ENCODE results near the gene FOXQ1.

DNA sequence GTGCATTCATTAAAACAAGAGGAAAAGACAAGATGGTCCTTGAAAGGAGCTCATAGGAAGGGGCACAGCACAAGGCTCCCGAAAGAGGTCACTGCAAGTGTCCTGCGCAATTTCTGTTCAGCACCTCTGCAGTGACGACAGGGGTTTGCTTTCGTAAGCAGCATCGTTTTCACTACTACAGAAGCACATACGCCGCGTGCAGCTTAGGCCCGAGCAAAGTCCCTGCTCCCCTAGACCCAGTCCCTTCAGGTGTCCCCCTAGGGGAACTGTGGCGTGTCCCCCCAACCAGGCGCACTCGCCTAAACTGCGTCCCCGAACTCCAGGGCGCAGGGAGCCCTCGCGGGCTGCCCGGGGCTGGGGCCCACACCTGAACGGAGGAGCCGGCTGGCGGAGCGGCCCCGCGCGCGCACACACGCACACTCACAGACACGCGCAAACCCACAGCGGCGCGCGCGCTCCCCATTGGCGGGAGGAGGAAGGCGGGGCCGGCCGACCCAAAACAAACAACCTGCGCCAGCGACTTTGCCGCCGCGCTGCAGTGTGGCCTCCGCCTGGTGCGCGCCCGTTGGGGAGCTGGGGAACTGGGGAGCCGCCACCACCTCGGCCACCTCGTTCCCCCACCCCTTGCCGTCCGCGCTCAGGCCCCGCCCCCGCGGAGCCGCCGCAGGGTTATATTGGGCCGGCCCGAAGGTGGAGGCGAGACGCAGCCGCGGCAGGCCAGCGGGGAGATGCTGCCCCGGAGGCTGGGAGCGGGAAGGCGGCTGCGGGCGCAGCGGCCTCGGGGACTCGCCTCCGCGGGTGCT lies at the start of gene FOXQ1:
- TF ChIP-seq, protein P1, sequence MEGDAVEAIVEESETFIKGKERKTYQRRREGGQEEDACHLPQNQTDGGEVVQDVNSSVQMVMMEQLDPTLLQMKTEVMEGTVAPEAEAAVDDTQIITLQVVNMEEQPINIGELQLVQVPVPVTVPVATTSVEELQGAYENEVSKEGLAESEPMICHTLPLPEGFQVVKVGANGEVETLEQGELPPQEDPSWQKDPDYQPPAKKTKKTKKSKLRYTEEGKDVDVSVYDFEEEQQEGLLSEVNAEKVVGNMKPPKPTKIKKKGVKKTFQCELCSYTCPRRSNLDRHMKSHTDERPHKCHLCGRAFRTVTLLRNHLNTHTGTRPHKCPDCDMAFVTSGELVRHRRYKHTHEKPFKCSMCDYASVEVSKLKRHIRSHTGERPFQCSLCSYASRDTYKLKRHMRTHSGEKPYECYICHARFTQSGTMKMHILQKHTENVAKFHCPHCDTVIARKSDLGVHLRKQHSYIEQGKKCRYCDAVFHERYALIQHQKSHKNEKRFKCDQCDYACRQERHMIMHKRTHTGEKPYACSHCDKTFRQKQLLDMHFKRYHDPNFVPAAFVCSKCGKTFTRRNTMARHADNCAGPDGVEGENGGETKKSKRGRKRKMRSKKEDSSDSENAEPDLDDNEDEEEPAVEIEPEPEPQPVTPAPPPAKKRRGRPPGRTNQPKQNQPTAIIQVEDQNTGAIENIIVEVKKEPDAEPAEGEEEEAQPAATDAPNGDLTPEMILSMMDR (IDR thresholded peaks at IDR 0.05) = no peak
- no peak for TF ChIP-seq ZFX (IDR thresholded peaks at IDR 0.05; ENCODE audit: borderline replicate concordance)

Data from 22Rv1 (cell line).